Mesenchymal stem cell (in vitro differentiated cells and primary cell): Measurements from ENCODE around the gene SPC24.

ENCODE experiments used
- DNase-seq: peaks from one replicate; pipeline ENCODE4 v3.0.0-alpha.2; 2013
- H2AFZ ChIP-seq: one replicate; pipeline ENCODE4 v1.6.1; 2013; ENCODE audit warnings: low read depth, mild to moderate bottlenecking, control low read depth, inconsistent platforms, low read length, moderate library complexity
- H2AK5ac ChIP-seq: 2 replicates; pipeline ENCODE4 v1.6.1; 2013; ENCODE audit warnings: low read length, moderate library complexity, mild to moderate bottlenecking, inconsistent platforms; ENCODE audit not compliant: severe bottlenecking
- H2BK120ac ChIP-seq: one replicate; pipeline ENCODE4 v1.6.1; 2013; ENCODE audit warnings: low read depth, mild to moderate bottlenecking, inconsistent platforms, low read length, moderate library complexity
- H2BK12ac ChIP-seq, 2 experiments: one replicate each; pipeline ENCODE4 v1.6.1; 2013; ENCODE audit warnings: inconsistent platforms in 2 of 2, low read length in 2 of 2, mild to moderate bottlenecking in 2 of 2, moderate library complexity in 2 of 2, control low read depth in 1 of 2
- H2BK15ac ChIP-seq: one replicate; pipeline ENCODE4 v1.6.1; 2013; ENCODE audit warnings: mild to moderate bottlenecking, low read depth, inconsistent platforms; ENCODE audit not compliant: poor library complexity, severe bottlenecking
- H2BK5ac ChIP-seq: 2 replicates; pipeline ENCODE4 v1.6.1; 2013; ENCODE audit warnings: low read depth, mild to moderate bottlenecking, low read length, control low read depth, inconsistent platforms; ENCODE audit not compliant: poor library complexity, severe bottlenecking
- H3K14ac ChIP-seq, 2 experiments: one replicate each; pipeline ENCODE4 v1.6.1; 2013; ENCODE audit warnings: inconsistent platforms in 2 of 2, low read length in 2 of 2, control low read depth in 1 of 2, mild to moderate bottlenecking in 1 of 2, moderate library complexity in 1 of 2
- H3K18ac ChIP-seq, 2 experiments: one replicate each; pipeline ENCODE4 v1.6.1; 2013; ENCODE audit warnings: inconsistent platforms in 2 of 2, low read length in 2 of 2, control low read depth in 1 of 2, low read depth in 1 of 2, mild to moderate bottlenecking in 1 of 2
- H3K23ac ChIP-seq, 2 experiments: one replicate each; pipeline ENCODE4 v1.6.1; 2013; ENCODE audit warnings: inconsistent platforms in 2 of 2, low read length in 2 of 2, mild to moderate bottlenecking in 2 of 2, moderate library complexity in 2 of 2, control low read depth in 1 of 2
- H3K27ac ChIP-seq: 2 replicates; pipeline ENCODE4 v1.5.1; 2013; ENCODE audit warnings: mild to moderate bottlenecking, moderate library complexity, low read length, control low read depth, inconsistent platforms; ENCODE audit not compliant: poor library complexity, severe bottlenecking
- H3K27me3 ChIP-seq, 2 experiments: 2 replicates each; pipeline versions ENCODE4 v1.6.1 to v1.7.0; 2013; ENCODE audit warnings: low read length in 2 of 2, mild to moderate bottlenecking in 2 of 2, moderate library complexity in 2 of 2, control low read depth in 1 of 2, inconsistent platforms in 1 of 2; ENCODE audit not compliant: control insufficient read depth in 1 of 2, insufficient read depth in 1 of 2
- H3K36me3 ChIP-seq, 2 experiments: 2 replicates each; pipeline versions ENCODE4 v1.6.1 to v1.7.0; 2013; ENCODE audit warnings: low read length in 2 of 2, control low read depth in 1 of 2, inconsistent platforms in 1 of 2, low read depth in 1 of 2, mild to moderate bottlenecking in 1 of 2; ENCODE audit not compliant: insufficient read depth in 2 of 2, control insufficient read depth in 1 of 2
- H3K4ac ChIP-seq, 2 experiments: one replicate each; pipeline ENCODE4 v1.6.1; 2013; ENCODE audit warnings: inconsistent platforms in 2 of 2, low read length in 2 of 2, mild to moderate bottlenecking in 2 of 2, moderate library complexity in 2 of 2, control low read depth in 1 of 2, low read depth in 1 of 2
- H3K4me1 ChIP-seq: 2 replicates; pipeline ENCODE4 v1.6.1; 2013; ENCODE audit warnings: low read depth, low read length, control low read depth; ENCODE audit not compliant: control insufficient read depth, insufficient read depth
- H3K4me2 ChIP-seq: 2 replicates; pipeline ENCODE4 v1.6.1; 2013; ENCODE audit warnings: low read length, mild to moderate bottlenecking, inconsistent platforms; ENCODE audit not compliant: poor library complexity, severe bottlenecking
- H3K4me3 ChIP-seq, 2 experiments: 2 replicates each; pipeline versions ENCODE4 v1.5.1 to v1.7.0; 2013; ENCODE audit warnings: low read length in 2 of 2, mild to moderate bottlenecking in 2 of 2, control low read depth in 1 of 2, low read depth in 1 of 2; ENCODE audit not compliant: insufficient read depth in 1 of 2
- H3K79me1 ChIP-seq: replicated peaks from 2 replicates; pipeline ENCODE4 v1.6.1; 2013; ENCODE audit warnings: mild to moderate bottlenecking, control low read depth, low read length, inconsistent platforms; ENCODE audit not compliant: poor library complexity, severe bottlenecking
- H3K9ac ChIP-seq: 2 replicates; pipeline ENCODE4 v1.7.0; 2013; ENCODE audit warnings: mild to moderate bottlenecking, low read length, moderate library complexity
- H3K9me3 ChIP-seq: 2 replicates; pipeline ENCODE4 v1.7.0; 2013; ENCODE audit warnings: mild to moderate bottlenecking, low read length; ENCODE audit not compliant: control insufficient read depth
- H4K8ac ChIP-seq: one replicate; pipeline ENCODE4 v1.6.1; 2013; ENCODE audit warnings: inconsistent platforms, mild to moderate bottlenecking, low read length, moderate library complexity
- H4K91ac ChIP-seq: one replicate; pipeline ENCODE4 v1.6.1; 2013; ENCODE audit warnings: mild to moderate bottlenecking, low read length, inconsistent platforms
- WGBS: methylation state at CpG from one replicate; pipeline ENCODE4 v1.1.7; 2013; ENCODE audit warnings: mixed read lengths; 5-methylcytosine and 5-hydroxymethylcytosine counted together

The SPC24 gene

DNA sequence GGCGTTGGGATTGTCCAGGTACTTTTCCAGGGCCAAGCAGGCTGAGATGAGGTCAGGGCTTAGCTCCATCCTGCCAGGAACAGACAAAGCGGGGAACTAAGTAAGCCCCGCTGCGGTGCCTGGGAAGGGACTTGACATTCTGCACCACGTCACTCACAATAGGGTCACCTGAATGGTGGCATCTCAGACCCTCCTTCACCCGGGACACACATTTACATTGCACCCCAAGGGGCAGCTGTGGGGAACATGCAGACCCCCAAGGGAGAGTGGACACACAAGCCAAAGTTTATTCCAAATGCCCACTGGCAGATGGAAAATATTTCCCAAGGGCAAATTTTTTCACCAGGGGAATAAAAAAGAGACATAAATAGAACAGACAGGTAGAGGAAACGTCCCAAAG lies 20.3 kb upstream of the SPC24 start:
- Histone ChIP-seq H4K91ac (no peak overlapping the region), H3K18ac (no peak overlapping the region), H2BK120ac (no peak overlapping the region), H2AK5ac (no peak overlapping the region), H3K4me3 (no peak overlapping the region), H3K79me1 (peaks cover 19% of the 10 kb centered on the region), H3K4me1 (peaks cover 19% of the 10 kb centered on the region), H2BK12ac (no peak overlapping the region), H2BK5ac (no peak overlapping the region), H3K27me3 (no peaks in the 10 kb centered on the region), H3K9me3 (no peaks in the 10 kb centered on the region), H2BK15ac (no peak overlapping the region), H3K4me2 (no peak overlapping the region), H3K4ac (no peak overlapping the region), H2AFZ (no peak overlapping the region), H3K14ac (no peak overlapping the region), H3K36me3 (peaks cover 77 to 85% of the 10 kb centered on the region in 2 experiments), H3K9ac (no peak overlapping the region), H3K23ac (no peak overlapping the region), H3K27ac (no peak overlapping the region), H4K8ac (no peak overlapping the region)
- WGBS: 99% methylated on average over 7 of the region's 7 CpGs
- DNase-seq: no peak

DNA sequence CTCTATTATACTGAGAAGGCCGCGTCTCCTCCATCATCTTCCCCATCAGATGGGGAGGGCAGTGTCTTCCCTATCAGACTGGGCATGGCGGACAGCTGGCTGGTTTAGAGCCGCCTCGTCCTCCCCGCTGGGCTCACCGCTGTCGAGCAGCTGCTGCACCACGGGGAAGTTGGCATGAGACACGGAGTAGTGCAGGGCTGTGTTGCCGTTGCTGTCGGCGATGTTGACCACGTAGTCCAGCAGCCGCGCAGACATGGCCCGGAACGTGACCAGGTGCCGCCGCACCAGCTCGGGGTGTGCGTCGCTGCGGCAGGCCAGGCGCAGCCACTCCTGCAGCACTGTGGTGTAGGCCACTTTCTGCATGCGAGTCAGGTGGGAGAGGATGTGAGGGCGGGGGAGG lies 18.8 kb upstream of the SPC24 start:
- H3K4me2 ChIP-seq: no peak overlapping the region
- no peak overlapping the region for H3K4me3 ChIP-seq
- no peak for DNase-seq
- no peak overlapping the region for H2AFZ ChIP-seq
- no peak overlapping the region for H2BK12ac ChIP-seq
- no peak overlapping the region for H3K23ac ChIP-seq
- peaks cover 85 to 88% of the 10 kb centered on the region in 2 experiments for H3K36me3 ChIP-seq
- no peak overlapping the region for H3K9ac ChIP-seq
- H4K8ac ChIP-seq: peak overlapping the region; percentile 15
- H3K4ac ChIP-seq: no peak overlapping the region
- H3K4me1 ChIP-seq: peaks cover 19% of the 10 kb centered on the region
- H4K91ac ChIP-seq: no peak overlapping the region
- WGBS: 98% methylated on average over 27 of the region's 27 CpGs
- H3K27me3 ChIP-seq: no peaks in the 10 kb centered on the region
- no peak overlapping the region for H3K14ac ChIP-seq
- H2BK120ac ChIP-seq: no peak overlapping the region
- no peak overlapping the region for H2BK5ac ChIP-seq
- no peak overlapping the region for H2AK5ac ChIP-seq
- no peaks in the 10 kb centered on the region for H3K9me3 ChIP-seq
- no peak overlapping the region for H3K18ac ChIP-seq
- H3K27ac ChIP-seq: no peak overlapping the region
- peaks cover 16% of the 10 kb centered on the region for H3K79me1 ChIP-seq
- H2BK15ac ChIP-seq: no peak overlapping the region

DNA sequence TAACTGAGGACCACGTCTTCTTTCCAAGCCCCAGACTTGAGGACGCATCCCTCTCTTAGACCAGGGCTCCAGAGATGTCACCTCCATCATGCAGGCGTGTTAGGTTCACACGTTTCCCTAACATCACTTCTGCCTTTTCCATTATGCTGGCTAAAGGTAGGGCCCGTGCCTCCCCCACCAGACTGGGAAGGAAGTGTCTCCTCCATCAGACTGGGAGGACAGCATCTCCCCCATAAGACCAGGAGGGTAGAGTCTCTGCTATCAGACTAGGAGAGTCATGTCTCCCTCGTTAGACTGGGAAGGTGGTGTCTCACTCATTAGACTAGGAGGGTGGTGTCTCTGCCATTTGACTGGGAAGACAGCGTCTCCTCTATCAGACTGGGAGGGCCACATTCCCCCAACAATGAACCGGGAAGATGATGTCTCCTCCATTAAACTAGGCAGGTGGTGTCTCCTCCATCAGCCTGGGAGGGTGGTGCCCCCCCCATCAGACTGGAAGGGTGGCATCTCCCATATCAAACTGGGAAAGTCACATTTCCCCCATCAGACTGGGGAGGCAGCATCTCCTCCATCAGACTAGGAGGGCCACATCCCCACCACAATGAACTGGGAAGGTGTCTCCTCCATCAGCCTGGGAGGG lies 18.1 kb upstream of the SPC24 start:
- WGBS: 95% methylated on average over 8 of the region's 8 CpGs
- H2BK15ac ChIP-seq: no peak overlapping the region
- H3K14ac ChIP-seq: no peak overlapping the region
- no peak overlapping the region for H3K9ac ChIP-seq
- no peak overlapping the region for H2BK12ac ChIP-seq
- DNase-seq: no peak
- no peak overlapping the region for H3K4me3 ChIP-seq
- no peak overlapping the region for H3K4me2 ChIP-seq
- no peak overlapping the region for H4K91ac ChIP-seq
- H2AK5ac ChIP-seq: no peak overlapping the region
- H2BK5ac ChIP-seq: no peak overlapping the region
- no peak overlapping the region for H2BK120ac ChIP-seq
- H3K9me3 ChIP-seq: no peaks in the 10 kb centered on the region
- no peaks in the 10 kb centered on the region for H3K27me3 ChIP-seq
- H2AFZ ChIP-seq: no peak overlapping the region
- H3K36me3 ChIP-seq: peaks cover 84 to 89% of the 10 kb centered on the region in 2 experiments
- H3K4ac ChIP-seq: no peak overlapping the region
- no peak overlapping the region for H3K27ac ChIP-seq
- H3K23ac ChIP-seq: no peak overlapping the region
- H4K8ac ChIP-seq: no peak overlapping the region
- H3K79me1 ChIP-seq: peaks cover 16% of the 10 kb centered on the region
- H3K4me1 ChIP-seq: peaks cover 16% of the 10 kb centered on the region
- H3K18ac ChIP-seq: no peak overlapping the region

DNA sequence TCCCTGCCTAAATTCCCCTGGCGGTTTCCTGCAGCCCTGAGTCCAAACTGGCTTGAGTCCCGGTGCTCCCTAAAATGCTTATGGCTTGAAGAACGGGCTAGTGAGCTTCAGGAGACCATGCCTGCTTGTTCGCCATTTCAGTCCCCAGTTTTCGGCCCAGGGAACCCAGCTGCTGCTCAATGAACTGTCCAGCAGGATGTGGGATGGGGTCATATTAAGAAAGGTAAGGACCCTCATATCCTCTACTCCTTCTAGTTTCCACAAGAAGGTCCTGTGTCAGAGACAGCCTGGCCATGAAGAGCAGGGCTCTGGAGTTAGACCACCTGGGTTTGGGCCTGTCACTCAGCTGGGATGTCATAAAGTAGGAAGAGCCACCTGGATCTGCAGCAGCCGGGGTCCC lies 17.0 kb upstream of the SPC24 start:
- H3K18ac ChIP-seq: no peak overlapping the region
- no peaks in the 10 kb centered on the region for H3K27me3 ChIP-seq
- no peaks in the 10 kb centered on the region for H3K9me3 ChIP-seq
- no peak overlapping the region for H2BK5ac ChIP-seq
- no peak overlapping the region for H2BK120ac ChIP-seq
- H2BK15ac ChIP-seq: no peak overlapping the region
- no peak overlapping the region for H3K4ac ChIP-seq
- no peak overlapping the region for H3K14ac ChIP-seq
- whole genome bisulfite sequencing: 98% methylated on average over 5 of the region's 6 CpGs
- no peak overlapping the region for H2AK5ac ChIP-seq
- no peak overlapping the region for H2BK12ac ChIP-seq
- DNase-seq: no peak
- H3K79me1 ChIP-seq: peaks cover 14% of the 10 kb centered on the region
- H4K91ac ChIP-seq: no peak overlapping the region
- peaks cover 14% of the 10 kb centered on the region for H3K4me1 ChIP-seq
- no peak overlapping the region for H3K4me3 ChIP-seq
- H3K4me2 ChIP-seq: no peak overlapping the region
- H3K23ac ChIP-seq: no peak overlapping the region
- H3K9ac ChIP-seq: peak overlapping the region; percentile 9
- no peak overlapping the region for H4K8ac ChIP-seq
- no peak overlapping the region for H2AFZ ChIP-seq
- peaks cover 83 to 87% of the 10 kb centered on the region in 2 experiments for H3K36me3 ChIP-seq
- H3K27ac ChIP-seq: no peak overlapping the region
